Hepatocyte (in vitro differentiated cells): ENCODE data around the gene GNG13. TPM values are rescaled to one million over a fixed set of nuclear protein-coding genes. Genes with fewer than 3 reads are reported as not detected.

Experiments used
- DNase-seq: peaks from one replicate; pipeline ENCODE4 v3.0.0-alpha.2; 2016; ENCODE audit warnings: low spot score
- H2AFZ ChIP-seq: fragments of 200-600 bp; sonication (generic); 2 replicates; pipeline ENCODE4 v1.6.0; 2016; ENCODE audit warnings: antibody characterized with exemption, mild to moderate bottlenecking
- H3K27ac ChIP-seq: fragments of 200-600 bp; sonication (generic); 2 replicates; pipeline ENCODE4 v1.5.1; 2016; ENCODE audit warnings: mild to moderate bottlenecking
- H3K27me3 ChIP-seq: fragments of 200-600 bp; sonication (generic); 2 replicates; pipeline ENCODE4 v1.6.1; 2016
- H3K36me3 ChIP-seq: fragments of 200-600 bp; sonication (generic); replicated peaks from 2 replicates; pipeline ENCODE4 v1.5.1; 2016; ENCODE audit warnings: low read depth; ENCODE audit not compliant: insufficient read depth
- H3K4me1 ChIP-seq: fragments of 200-600 bp; sonication (generic); 2 replicates; pipeline ENCODE4 v1.5.1; 2016; ENCODE audit warnings: mild to moderate bottlenecking, moderate library complexity; ENCODE audit not compliant: insufficient read depth
- H3K4me2 ChIP-seq: fragments of 200-600 bp; sonication (generic); 2 replicates; pipeline ENCODE4 v1.6.0; 2016
- H3K4me3 ChIP-seq: fragments of 200-600 bp; sonication (generic); 2 replicates; pipeline ENCODE4 v1.5.1; 2016; ENCODE audit warnings: mild to moderate bottlenecking
- H3K79me2 ChIP-seq: fragments of 200-600 bp; sonication (generic); 2 replicates; pipeline ENCODE4 v1.6.0; 2017; ENCODE audit warnings: mild to moderate bottlenecking
- H3K9me2 ChIP-seq: fragments of 200-600 bp; sonication (generic); replicated peaks from 2 replicates; pipeline ENCODE4 v1.6.0; 2017; ENCODE audit warnings: mild to moderate bottlenecking; ENCODE audit not compliant: insufficient read depth
- H3K9me3 ChIP-seq: fragments of 200-600 bp; sonication (generic); 2 replicates; pipeline ENCODE4 v1.5.1; 2016; ENCODE audit warnings: low read depth, mild to moderate bottlenecking
- H4K20me1 ChIP-seq: fragments of 200-600 bp; sonication (generic); 2 replicates; pipeline ENCODE4 v1.6.0; 2016; ENCODE audit warnings: mild to moderate bottlenecking; ENCODE audit not compliant: insufficient read depth, poor library complexity, severe bottlenecking
- CTCF ChIP-seq: fragments of 200-600 bp; sonication (generic); IDR thresholded peaks from 2 replicates; pipeline ENCODE4 v1.5.1; 2016; ENCODE audit warnings: antibody characterized with exemption, mild to moderate bottlenecking; ENCODE audit not compliant: poor library complexity
- EZH2 ChIP-seq: fragments of 200-600 bp; sonication (generic); IDR thresholded peaks from 2 replicates; pipeline ENCODE4 v1.6.1; 2016; ENCODE audit warnings: antibody characterized with exemption, mild to moderate bottlenecking, borderline replicate concordance
- EZH2phosphoT487 ChIP-seq: fragments of 200-600 bp; sonication (generic); IDR thresholded peaks from one replicate; pipeline ENCODE4 v1.6.1; 2018; ENCODE audit warnings: antibody characterized with exemption, mild to moderate bottlenecking, low read depth, moderate library complexity; ENCODE audit not compliant: unreplicated experiment, severe bottlenecking
- WGBS: methylation state at CpG from one replicate; pipeline ENCODE4 v1.1.6; 2016; ENCODE audit warnings: low lambda C conversion rate; ENCODE audit errors: missing lambda C conversion rate; 5-methylcytosine and 5-hydroxymethylcytosine counted together
- polyA plus RNA-seq: library from polyadenylated mRNA; unstranded; fragments of >200 nt; fragmentation: Nextera tagmentation; extraction: Ambion mirVana; gene quantifications from 2 replicates; pipeline ENCODE4 v1.2.1, GENCODE V29; 2016
- total RNA-seq: library from RNA; depleted of rRNA; stranded (reverse); fragments of >200 nt; gene quantifications from 2 replicates; pipeline ENCODE4 v1.2.3, GENCODE V29; 2014

GNG13 gene
- total and polyA plus RNA-seq, 2 experiments from 2014 or later = not detected

- Histone ChIP-seq H2AFZ (no peak overlapping the region), H3K4me1 (no peaks in the 10 kb centered on the region), H3K9me3 (no peaks in the 10 kb centered on the region), H3K36me3 (no peaks in the 10 kb centered on the region), H3K27me3 (no peaks in the 10 kb centered on the region), H3K9me2 (no peaks in the 10 kb centered on the region), H3K4me2 (no peak overlapping the region), H4K20me1 (no peaks in the 10 kb centered on the region), H3K27ac (no peak overlapping the region), H3K4me3 (no peak overlapping the region), H3K79me2 (no peaks in the 10 kb centered on the region)
- WGBS = 91% methylated on average over 13 of the region's 36 CpGs
- no peak for TF ChIP-seq EZH2
- TF ChIP-seq CTCF = no peak
- no peak for TF ChIP-seq EZH2phosphoT487
- no peak for DNase-seq
Measured at GRCh38 chr16:775236-775796, 25.2 kb downstream of the GNG13 start.

GRCh38 chr16:774086-775001, 26.2 kb downstream of the GNG13 start:
- no peaks in the 10 kb centered on the region for H3K79me2 ChIP-seq
- no peaks in the 10 kb centered on the region for H3K36me3 ChIP-seq
- no peaks in the 10 kb centered on the region for H3K9me2 ChIP-seq
- H3K4me1 ChIP-seq = no peaks in the 10 kb centered on the region
- 94% methylated on average over 25 of the region's 46 CpGs for WGBS
- H3K27me3 ChIP-seq = no peaks in the 10 kb centered on the region
- TF ChIP-seq EZH2phosphoT487 (no peak), CTCF (no peak), EZH2 (no peak)
- H2AFZ ChIP-seq = no peak overlapping the region
- H3K4me3 ChIP-seq = no peak overlapping the region
- H3K27ac ChIP-seq = no peak overlapping the region
- H4K20me1 ChIP-seq = no peaks in the 10 kb centered on the region
- DNase-seq = no peak
- H3K9me3 ChIP-seq = no peaks in the 10 kb centered on the region
- no peak overlapping the region for H3K4me2 ChIP-seq

DNA sequence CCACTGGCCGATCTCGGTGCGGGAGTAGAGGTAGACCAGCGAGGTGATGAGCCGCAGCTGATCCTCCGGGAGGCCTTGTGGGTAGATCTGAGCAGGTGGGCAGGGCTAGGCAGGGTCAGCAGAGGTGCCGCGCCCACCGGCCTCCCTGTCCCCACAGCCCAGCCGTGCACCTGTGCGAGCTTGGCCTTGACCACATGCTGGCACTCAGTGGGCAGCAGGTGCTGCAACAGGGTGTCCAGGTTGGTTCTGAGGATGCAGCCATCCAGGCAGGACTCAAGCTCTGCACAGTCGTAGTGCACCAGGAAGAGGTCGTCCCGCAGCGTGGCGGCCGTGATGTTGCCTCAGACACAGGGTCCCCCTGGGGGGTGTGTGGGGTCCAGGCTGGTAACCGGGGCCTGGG, 27.6 kb downstream of the GNG13 start:
- H3K4me3 ChIP-seq = no peak overlapping the region
- TF ChIP-seq EZH2phosphoT487 = no peak
- no peak for TF ChIP-seq CTCF
- TF ChIP-seq EZH2 = no peak
- H3K27ac ChIP-seq = no peak overlapping the region
- no peaks in the 10 kb centered on the region for H3K9me3 ChIP-seq
- no peak overlapping the region for H3K4me2 ChIP-seq
- H3K9me2 ChIP-seq = no peaks in the 10 kb centered on the region
- no peaks in the 10 kb centered on the region for H3K36me3 ChIP-seq
- 94% methylated on average over 18 of the region's 18 CpGs for WGBS
- no peaks in the 10 kb centered on the region for H3K27me3 ChIP-seq
- H4K20me1 ChIP-seq = no peaks in the 10 kb centered on the region
- no peaks in the 10 kb centered on the region for H3K4me1 ChIP-seq
- no peak overlapping the region for H2AFZ ChIP-seq
- DNase-seq = no peak
- no peaks in the 10 kb centered on the region for H3K79me2 ChIP-seq
